ENCODE data around the gene DIMT1. TPM values are rescaled to one million over a fixed set of nuclear protein-coding genes. Genes with fewer than 3 reads are reported as not detected.

DIMT1 gene
- total and polyA plus RNA-seq, 2 experiments from 2014 or later = 53.0 to 56.5 TPM

DNA sequence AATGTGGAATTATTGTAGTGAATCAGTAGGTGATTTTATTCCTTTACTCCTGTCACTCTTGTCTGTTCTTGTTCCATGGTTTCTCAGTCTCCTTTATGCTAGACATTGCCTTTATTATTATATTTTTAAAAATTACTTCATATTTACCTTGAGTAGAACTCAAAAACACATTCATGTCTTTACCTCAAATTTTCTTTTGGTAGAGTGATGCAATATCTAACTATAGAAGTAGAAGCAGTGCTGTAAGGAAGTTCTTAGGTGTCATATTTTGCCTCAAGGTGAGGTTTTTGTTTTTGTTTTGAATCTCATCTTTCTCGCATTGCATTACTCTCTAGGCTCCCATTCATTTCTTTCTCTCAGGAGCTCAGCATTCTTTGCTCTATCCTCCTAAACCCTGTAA is 21.1 kb upstream of the DIMT1 start:
- Histone ChIP-seq H2AFZ (no peak overlapping the region), H4K20me1 (replicated peaks; ENCODE audit: insufficient read depth) (peaks cover 24% of the 10 kb centered on the region), H3K4me3 (no peak overlapping the region), H3K4me1 (ENCODE audit: insufficient read depth) (no peaks in the 10 kb centered on the region), H3K9me2 (ENCODE audit: insufficient read depth) (no peaks in the 10 kb centered on the region), H3K79me2 (replicated peaks; ENCODE audit: insufficient read depth) (peaks cover 98% of the 10 kb centered on the region), H3K27me3 (ENCODE audit: insufficient read depth) (no peaks in the 10 kb centered on the region), H3K4me2 (no peak overlapping the region), H3K36me3 (ENCODE audit: insufficient read depth) (no peaks in the 10 kb centered on the region), H3F3A (replicated peaks; ENCODE audit: low read depth) (no peaks in the 10 kb centered on the region), H3K27ac (ENCODE audit: low read depth) (no peak overlapping the region)
- no peaks in the 10 kb centered on the region for H3K9me3 Mint-ChIP-seq
- ATAC-seq = no peak
- H3K36me3 Mint-ChIP-seq (ENCODE audit: low read depth) = peaks cover 9% of the 10 kb centered on the region; the same call in 2 of the 3 replicates
- no peak for DNase-seq (ENCODE audit: low spot score)
- no peak overlapping the region for H3K4me3 Mint-ChIP-seq
- peak overlapping the region; percentile 82; the same call in 1 of the 2 replicates for H3K27ac Mint-ChIP-seq
- TF ChIP-seq STAT1 (IDR thresholded peaks at IDR 0.05; ENCODE audit: unreplicated experiment) = no peak
- TF ChIP-seq, protein P1, sequence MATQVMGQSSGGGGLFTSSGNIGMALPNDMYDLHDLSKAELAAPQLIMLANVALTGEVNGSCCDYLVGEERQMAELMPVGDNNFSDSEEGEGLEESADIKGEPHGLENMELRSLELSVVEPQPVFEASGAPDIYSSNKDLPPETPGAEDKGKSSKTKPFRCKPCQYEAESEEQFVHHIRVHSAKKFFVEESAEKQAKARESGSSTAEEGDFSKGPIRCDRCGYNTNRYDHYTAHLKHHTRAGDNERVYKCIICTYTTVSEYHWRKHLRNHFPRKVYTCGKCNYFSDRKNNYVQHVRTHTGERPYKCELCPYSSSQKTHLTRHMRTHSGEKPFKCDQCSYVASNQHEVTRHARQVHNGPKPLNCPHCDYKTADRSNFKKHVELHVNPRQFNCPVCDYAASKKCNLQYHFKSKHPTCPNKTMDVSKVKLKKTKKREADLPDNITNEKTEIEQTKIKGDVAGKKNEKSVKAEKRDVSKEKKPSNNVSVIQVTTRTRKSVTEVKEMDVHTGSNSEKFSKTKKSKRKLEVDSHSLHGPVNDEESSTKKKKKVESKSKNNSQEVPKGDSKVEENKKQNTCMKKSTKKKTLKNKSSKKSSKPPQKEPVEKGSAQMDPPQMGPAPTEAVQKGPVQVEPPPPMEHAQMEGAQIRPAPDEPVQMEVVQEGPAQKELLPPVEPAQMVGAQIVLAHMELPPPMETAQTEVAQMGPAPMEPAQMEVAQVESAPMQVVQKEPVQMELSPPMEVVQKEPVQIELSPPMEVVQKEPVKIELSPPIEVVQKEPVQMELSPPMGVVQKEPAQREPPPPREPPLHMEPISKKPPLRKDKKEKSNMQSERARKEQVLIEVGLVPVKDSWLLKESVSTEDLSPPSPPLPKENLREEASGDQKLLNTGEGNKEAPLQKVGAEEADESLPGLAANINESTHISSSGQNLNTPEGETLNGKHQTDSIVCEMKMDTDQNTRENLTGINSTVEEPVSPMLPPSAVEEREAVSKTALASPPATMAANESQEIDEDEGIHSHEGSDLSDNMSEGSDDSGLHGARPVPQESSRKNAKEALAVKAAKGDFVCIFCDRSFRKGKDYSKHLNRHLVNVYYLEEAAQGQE (IDR thresholded peaks at IDR 0.05; ENCODE audit: unreplicated experiment) = no peak
- TF ChIP-seq JUNB (IDR thresholded peaks at IDR 0.05; ENCODE audit: unreplicated experiment) = no peak
- TF ChIP-seq, protein P2, sequence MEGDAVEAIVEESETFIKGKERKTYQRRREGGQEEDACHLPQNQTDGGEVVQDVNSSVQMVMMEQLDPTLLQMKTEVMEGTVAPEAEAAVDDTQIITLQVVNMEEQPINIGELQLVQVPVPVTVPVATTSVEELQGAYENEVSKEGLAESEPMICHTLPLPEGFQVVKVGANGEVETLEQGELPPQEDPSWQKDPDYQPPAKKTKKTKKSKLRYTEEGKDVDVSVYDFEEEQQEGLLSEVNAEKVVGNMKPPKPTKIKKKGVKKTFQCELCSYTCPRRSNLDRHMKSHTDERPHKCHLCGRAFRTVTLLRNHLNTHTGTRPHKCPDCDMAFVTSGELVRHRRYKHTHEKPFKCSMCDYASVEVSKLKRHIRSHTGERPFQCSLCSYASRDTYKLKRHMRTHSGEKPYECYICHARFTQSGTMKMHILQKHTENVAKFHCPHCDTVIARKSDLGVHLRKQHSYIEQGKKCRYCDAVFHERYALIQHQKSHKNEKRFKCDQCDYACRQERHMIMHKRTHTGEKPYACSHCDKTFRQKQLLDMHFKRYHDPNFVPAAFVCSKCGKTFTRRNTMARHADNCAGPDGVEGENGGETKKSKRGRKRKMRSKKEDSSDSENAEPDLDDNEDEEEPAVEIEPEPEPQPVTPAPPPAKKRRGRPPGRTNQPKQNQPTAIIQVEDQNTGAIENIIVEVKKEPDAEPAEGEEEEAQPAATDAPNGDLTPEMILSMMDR (conservative IDR thresholded peaks at IDR 0.05; ENCODE audit: low read depth in 2 of 2) = no peak
- TF ChIP-seq POLR2AphosphoS5 (IDR thresholded peaks at IDR 0.05; ENCODE audit: low read depth) = no peak
- TF ChIP-seq, protein P3, sequence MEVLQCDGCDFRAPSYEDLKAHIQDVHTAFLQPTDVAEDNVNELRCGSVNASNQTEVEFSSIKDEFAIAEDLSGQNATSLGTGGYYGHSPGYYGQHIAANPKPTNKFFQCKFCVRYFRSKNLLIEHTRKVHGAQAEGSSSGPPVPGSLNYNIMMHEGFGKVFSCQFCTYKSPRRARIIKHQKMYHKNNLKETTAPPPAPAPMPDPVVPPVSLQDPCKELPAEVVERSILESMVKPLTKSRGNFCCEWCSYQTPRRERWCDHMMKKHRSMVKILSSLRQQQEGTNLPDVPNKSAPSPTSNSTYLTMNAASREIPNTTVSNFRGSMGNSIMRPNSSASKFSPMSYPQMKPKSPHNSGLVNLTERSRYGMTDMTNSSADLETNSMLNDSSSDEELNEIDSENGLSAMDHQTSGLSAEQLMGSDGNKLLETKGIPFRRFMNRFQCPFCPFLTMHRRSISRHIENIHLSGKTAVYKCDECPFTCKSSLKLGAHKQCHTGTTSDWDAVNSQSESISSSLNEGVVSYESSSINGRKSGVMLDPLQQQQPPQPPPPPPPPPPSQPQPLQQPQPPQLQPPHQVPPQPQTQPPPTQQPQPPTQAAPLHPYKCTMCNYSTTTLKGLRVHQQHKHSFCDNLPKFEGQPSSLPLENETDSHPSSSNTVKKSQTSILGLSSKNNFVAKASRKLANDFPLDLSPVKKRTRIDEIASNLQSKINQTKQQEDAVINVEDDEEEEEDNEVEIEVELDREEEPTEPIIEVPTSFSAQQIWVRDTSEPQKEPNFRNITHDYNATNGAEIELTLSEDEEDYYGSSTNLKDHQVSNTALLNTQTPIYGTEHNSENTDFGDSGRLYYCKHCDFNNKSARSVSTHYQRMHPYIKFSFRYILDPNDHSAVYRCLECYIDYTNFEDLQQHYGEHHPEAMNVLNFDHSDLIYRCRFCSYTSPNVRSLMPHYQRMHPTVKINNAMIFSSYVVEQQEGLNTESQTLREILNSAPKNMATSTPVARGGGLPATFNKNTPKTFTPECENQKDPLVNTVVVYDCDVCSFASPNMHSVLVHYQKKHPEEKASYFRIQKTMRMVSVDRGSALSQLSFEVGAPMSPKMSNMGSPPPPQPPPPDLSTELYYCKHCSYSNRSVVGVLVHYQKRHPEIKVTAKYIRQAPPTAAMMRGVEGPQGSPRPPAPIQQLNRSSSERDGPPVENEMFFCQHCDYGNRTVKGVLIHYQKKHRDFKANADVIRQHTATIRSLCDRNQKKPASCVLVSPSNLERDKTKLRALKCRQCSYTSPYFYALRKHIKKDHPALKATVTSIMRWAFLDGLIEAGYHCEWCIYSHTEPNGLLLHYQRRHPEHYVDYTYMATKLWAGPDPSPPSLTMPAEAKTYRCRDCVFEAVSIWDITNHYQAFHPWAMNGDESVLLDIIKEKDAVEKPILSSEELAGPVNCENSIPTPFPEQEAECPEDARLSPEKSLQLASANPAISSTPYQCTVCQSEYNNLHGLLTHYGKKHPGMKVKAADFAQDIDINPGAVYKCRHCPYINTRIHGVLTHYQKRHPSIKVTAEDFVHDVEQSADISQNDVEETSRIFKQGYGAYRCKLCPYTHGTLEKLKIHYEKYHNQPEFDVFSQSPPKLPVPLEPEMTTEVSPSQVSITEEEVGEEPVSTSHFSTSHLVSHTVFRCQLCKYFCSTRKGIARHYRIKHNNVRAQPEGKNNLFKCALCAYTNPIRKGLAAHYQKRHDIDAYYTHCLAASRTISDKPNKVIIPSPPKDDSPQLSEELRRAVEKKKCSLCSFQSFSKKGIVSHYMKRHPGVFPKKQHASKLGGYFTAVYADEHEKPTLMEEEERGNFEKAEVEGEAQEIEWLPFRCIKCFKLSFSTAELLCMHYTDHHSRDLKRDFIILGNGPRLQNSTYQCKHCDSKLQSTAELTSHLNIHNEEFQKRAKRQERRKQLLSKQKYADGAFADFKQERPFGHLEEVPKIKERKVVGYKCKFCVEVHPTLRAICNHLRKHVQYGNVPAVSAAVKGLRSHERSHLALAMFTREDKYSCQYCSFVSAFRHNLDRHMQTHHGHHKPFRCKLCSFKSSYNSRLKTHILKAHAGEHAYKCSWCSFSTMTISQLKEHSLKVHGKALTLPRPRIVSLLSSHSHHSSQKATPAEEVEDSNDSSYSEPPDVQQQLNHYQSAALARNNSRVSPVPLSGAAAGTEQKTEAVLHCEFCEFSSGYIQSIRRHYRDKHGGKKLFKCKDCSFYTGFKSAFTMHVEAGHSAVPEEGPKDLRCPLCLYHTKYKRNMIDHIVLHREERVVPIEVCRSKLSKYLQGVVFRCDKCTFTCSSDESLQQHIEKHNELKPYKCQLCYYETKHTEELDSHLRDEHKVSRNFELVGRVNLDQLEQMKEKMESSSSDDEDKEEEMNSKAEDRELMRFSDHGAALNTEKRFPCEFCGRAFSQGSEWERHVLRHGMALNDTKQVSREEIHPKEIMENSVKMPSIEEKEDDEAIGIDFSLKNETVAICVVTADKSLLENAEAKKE (CRISPR knock-in tag; IDR thresholded peaks at IDR 0.05) = no peak
- no peak for TF ChIP-seq ZNF114 (CRISPR knock-in tag; IDR thresholded peaks at IDR 0.05)
- no peak for TF ChIP-seq EZH2 (IDR thresholded peaks at IDR 0.05; ENCODE audit: low read depth, unreplicated experiment)
- TF ChIP-seq EZH2phosphoT487 (IDR thresholded peaks at IDR 0.05; ENCODE audit: unreplicated experiment) = no peak
- no peak for TF ChIP-seq ZNF331 (CRISPR knock-in tag; IDR thresholded peaks at IDR 0.05; ENCODE audit: low read depth)
- no peak for TF ChIP-seq CREB1 (CRISPR knock-in tag; IDR thresholded peaks at IDR 0.05; ENCODE audit: low read depth)
- TF ChIP-seq, protein P4, sequence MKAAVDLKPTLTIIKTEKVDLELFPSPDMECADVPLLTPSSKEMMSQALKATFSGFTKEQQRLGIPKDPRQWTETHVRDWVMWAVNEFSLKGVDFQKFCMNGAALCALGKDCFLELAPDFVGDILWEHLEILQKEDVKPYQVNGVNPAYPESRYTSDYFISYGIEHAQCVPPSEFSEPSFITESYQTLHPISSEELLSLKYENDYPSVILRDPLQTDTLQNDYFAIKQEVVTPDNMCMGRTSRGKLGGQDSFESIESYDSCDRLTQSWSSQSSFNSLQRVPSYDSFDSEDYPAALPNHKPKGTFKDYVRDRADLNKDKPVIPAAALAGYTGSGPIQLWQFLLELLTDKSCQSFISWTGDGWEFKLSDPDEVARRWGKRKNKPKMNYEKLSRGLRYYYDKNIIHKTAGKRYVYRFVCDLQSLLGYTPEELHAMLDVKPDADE (IDR thresholded peaks at IDR 0.05) = no peak
- TF ChIP-seq NANOG (IDR thresholded peaks at IDR 0.05; ENCODE audit: borderline replicate concordance) = no peak
- peaks cover 2% of the 10 kb centered on the region for H3K4me1 Mint-ChIP-seq
- H3K27me3 Mint-ChIP-seq (ENCODE audit: insufficient read depth, low read depth, poor library complexity) = no peaks in the 10 kb centered on the region
